ENCODE measurements around the gene RXFP1.

DNA sequence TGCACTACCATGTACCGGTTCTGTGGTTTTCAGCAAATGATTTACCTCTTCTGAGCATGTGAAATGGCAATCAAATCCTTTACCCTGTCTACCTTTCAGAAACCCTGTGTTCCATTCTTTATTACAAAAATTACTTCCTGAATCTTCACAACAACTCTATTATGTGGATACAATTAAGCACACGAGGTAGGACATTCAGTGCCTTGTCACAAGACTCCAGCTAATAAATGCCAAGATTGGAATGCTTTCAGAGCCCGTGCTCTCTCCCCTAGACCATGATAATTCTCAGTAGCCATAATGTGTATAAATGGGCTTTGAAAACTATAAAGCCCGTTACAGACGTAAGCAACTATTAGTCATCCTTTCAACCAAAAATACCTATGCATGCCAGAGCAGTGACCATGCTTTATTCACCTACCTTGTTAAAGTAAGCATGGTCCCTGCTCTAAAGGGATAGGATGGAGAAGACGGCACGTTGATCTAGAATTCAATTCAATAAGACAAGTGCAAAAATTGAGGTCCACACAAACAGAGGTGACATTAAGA, 2.4 kb downstream of the RXFP1 start:
- TF ChIP-seq, protein P1, sequence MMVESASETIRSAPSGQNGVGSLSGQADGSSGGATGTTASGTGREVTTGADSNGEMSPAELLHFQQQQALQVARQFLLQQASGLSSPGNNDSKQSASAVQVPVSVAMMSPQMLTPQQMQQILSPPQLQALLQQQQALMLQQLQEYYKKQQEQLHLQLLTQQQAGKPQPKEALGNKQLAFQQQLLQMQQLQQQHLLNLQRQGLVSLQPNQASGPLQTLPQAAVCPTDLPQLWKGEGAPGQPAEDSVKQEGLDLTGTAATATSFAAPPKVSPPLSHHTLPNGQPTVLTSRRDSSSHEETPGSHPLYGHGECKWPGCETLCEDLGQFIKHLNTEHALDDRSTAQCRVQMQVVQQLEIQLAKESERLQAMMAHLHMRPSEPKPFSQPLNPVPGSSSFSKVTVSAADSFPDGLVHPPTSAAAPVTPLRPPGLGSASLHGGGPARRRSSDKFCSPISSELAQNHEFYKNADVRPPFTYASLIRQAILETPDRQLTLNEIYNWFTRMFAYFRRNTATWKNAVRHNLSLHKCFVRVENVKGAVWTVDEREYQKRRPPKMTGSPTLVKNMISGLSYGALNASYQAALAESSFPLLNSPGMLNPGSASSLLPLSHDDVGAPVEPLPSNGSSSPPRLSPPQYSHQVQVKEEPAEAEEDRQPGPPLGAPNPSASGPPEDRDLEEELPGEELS (CRISPR knock-in tag; IDR thresholded peaks at IDR 0.05) = no peak
- TF ChIP-seq, protein P2, sequence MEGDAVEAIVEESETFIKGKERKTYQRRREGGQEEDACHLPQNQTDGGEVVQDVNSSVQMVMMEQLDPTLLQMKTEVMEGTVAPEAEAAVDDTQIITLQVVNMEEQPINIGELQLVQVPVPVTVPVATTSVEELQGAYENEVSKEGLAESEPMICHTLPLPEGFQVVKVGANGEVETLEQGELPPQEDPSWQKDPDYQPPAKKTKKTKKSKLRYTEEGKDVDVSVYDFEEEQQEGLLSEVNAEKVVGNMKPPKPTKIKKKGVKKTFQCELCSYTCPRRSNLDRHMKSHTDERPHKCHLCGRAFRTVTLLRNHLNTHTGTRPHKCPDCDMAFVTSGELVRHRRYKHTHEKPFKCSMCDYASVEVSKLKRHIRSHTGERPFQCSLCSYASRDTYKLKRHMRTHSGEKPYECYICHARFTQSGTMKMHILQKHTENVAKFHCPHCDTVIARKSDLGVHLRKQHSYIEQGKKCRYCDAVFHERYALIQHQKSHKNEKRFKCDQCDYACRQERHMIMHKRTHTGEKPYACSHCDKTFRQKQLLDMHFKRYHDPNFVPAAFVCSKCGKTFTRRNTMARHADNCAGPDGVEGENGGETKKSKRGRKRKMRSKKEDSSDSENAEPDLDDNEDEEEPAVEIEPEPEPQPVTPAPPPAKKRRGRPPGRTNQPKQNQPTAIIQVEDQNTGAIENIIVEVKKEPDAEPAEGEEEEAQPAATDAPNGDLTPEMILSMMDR (IDR thresholded peaks at IDR 0.05) = no peak

All from WTC11 (cell line).